Calu3 (cell line): ENCODE data around the gene ATP2B1. TPM values are rescaled to one million over a fixed set of nuclear protein-coding genes. Genes with fewer than 3 reads are reported as not detected.
A peak's percentile ranks its signal among the peaks of the same experiment; 100 is the strongest.
"Not testable (repeated sequence)": the region's sequence is repeated elsewhere in the genome, so short reads cannot be mapped to it uniquely, and the experiment has no call there.

Source experiments
- Bru-seq: library from RNA; stranded (reverse); fragments of 400-500 nt; gene quantifications from one replicate; lab custom pipeline; 2021; lab: Mats Ljungman, UMichigan
- BruChase-seq, 2 experiments: library from RNA; stranded (reverse); fragments of 400-500 nt; gene quantifications; one replicate each; lab custom pipeline; 2021; lab: Mats Ljungman, UMichigan
- BruUV-seq: library from RNA; stranded (reverse); fragments of 400-500 nt; replicated peaks from 2 replicates; lab custom pipeline; 2021; lab: Mats Ljungman, UMichigan
- CTCF ChIA-PET: fragments of 300-600 bp; sonication (Branson Sonifier 250); formaldehyde crosslinking; loops from one replicate; lab custom pipeline; 2022; ENCODE audit warnings: antibody characterized with exemption; lab: Charles Lee
- DNase-seq: peaks from one replicate; pipeline ENCODE4 v3.0.0; 2022
- H3K27ac Mint-ChIP-seq: one replicate; pipeline ENCODE4 v1.8.0; 2022; ENCODE audit warnings: mixed read lengths; ENCODE audit not compliant: unreplicated experiment
- H3K27me3 Mint-ChIP-seq: one replicate; pipeline ENCODE4 v1.8.0; 2022; ENCODE audit warnings: mixed read lengths; ENCODE audit not compliant: unreplicated experiment
- H3K36me3 Mint-ChIP-seq: one replicate; pipeline ENCODE4 v1.8.0; 2022; ENCODE audit warnings: mild to moderate bottlenecking, moderate library complexity, mixed read lengths; ENCODE audit not compliant: insufficient read depth, unreplicated experiment
- H3K4me1 Mint-ChIP-seq: one replicate; pipeline ENCODE4 v1.8.0; 2022; ENCODE audit warnings: mild to moderate bottlenecking, low read depth, mixed read lengths; ENCODE audit not compliant: unreplicated experiment
- H3K4me3 Mint-ChIP-seq: one replicate; pipeline ENCODE4 v1.8.0; 2022; ENCODE audit warnings: mild to moderate bottlenecking, low read depth, moderate library complexity, mixed read lengths; ENCODE audit not compliant: unreplicated experiment
- H3K9me3 Mint-ChIP-seq: one replicate; pipeline ENCODE4 v1.8.0; 2022; ENCODE audit warnings: low read depth, mixed read lengths; ENCODE audit not compliant: unreplicated experiment
- CTCF ChIP-seq: fragments of 200-600 bp; IDR thresholded peaks from one replicate; pipeline ENCODE4 v1.8.0; 2022; ENCODE audit warnings: antibody characterized with exemption; ENCODE audit not compliant: unreplicated experiment
- intact Hi-C: fragments of 100-400 bp; cut with micrococcal nuclease; formaldehyde crosslinking; loops from one replicate; pipeline ENCODE4 v1.10.0; 2022; ENCODE audit not compliant: unreplicated experiment
- long read RNA-seq: library from polyadenylated mRNA; stranded (forward); transcript quantifications from one replicate; pipeline ENCODE4 v2.0.0, GENCODE V29; 2022
- total RNA-seq: library from RNA; stranded (reverse); gene quantifications from 2 replicates; pipeline ENCODE4 v1.2.3, GENCODE V29; 2022

ATP2B1 gene
- total RNA-seq (73.6 and 77.3 TPM in 2 replicates), Bru-seq, nascent RNA (percentile 92 among the genes with signal in this experiment), BruChase-seq, experiment 1, labeled RNA remaining after a 6-hour chase (percentile 89 among the genes with signal in this experiment), BruChase-seq, experiment 2, labeled RNA remaining after a 2-hour chase (percentile 81 among the genes with signal in this experiment)
- long read RNA-seq, full-length matches to known transcripts: 18 of 58 reads
- long read RNA-seq, partial matches to known transcripts: 12 of 58 reads
- long read RNA-seq, other reads (novel, unspliced or antisense): 28 of 58 reads

- H3K27ac Mint-ChIP-seq: peak within 1 kb of the TSS; percentile 100
- H3K4me3 Mint-ChIP-seq: peak within 1 kb of the TSS; percentile 91
- no peak for TF ChIP-seq CTCF
- H3K4me1 Mint-ChIP-seq: peaks cover 31% of the 10 kb centered on the region
- intact Hi-C loops: loop anchor here (1.0 to 5.0 kb wide), 5 partner anchors 48 to 254 kb away; no protein-coding TSS in a partner anchor
- peaks cover 46% of the 10 kb centered on the region for H3K36me3 Mint-ChIP-seq
- CTCF ChIA-PET: interaction anchor here (0.6 to 1.4 kb wide), 6 partner anchors 30 to 394 kb away, joined by 3 to 4 read pairs (median 4); no protein-coding TSS in a partner anchor
- BruUV-seq: no TSS peak
- peak; percentile 94 for DNase-seq
- no peaks in the 10 kb centered on the region for H3K27me3 Mint-ChIP-seq
- H3K9me3 Mint-ChIP-seq: no peaks in the 10 kb centered on the region
Observed at GRCh38 chr12:89708565-89709156, at the start of gene ATP2B1. ATP2B1 (minus strand) TSS chr12:89708838; CDS start chr12:89655886, 52,952 bp downstream.

- H3K27ac Mint-ChIP-seq, CTCF ChIA-PET, intact Hi-C loops, H3K4me3 Mint-ChIP-seq, H3K9me3 Mint-ChIP-seq, BruUV-seq, H3K27me3 Mint-ChIP-seq, DNase-seq: not testable (repeated sequence)
- H3K4me1 Mint-ChIP-seq: peaks cover 31% of the 10 kb centered on the region
- peaks cover 20% of the 10 kb centered on the region for H3K36me3 Mint-ChIP-seq
Observed at GRCh38 chr12:89757987-89758386, 49.3 kb upstream of the ATP2B1 start.

GRCh38 chr12:89756585-89757398 lies 48.2 kb upstream of the ATP2B1 start:
- H3K9me3 Mint-ChIP-seq: peaks cover 2% of the 10 kb centered on the region
- peaks cover 12% of the 10 kb centered on the region for H3K36me3 Mint-ChIP-seq
- peaks cover 22% of the 10 kb centered on the region for H3K4me1 Mint-ChIP-seq
- peak overlapping the region; percentile 9 for H3K4me3 Mint-ChIP-seq
- H3K27me3 Mint-ChIP-seq: no peaks in the 10 kb centered on the region
- CTCF ChIA-PET: no interaction called here
- intact Hi-C loops: loop anchor here (1.0 kb wide), 1 partner anchor 47 kb away; no protein-coding TSS in a partner anchor
- peak overlapping the region; percentile 92 for H3K27ac Mint-ChIP-seq
- no TSS peak for BruUV-seq
- TF ChIP-seq CTCF: no peak
- DNase-seq: peak; percentile 46

GRCh38 chr12:89756194-89756584 lies 47.6 kb upstream of the ATP2B1 start:
- BruUV-seq: no TSS peak
- H3K36me3 Mint-ChIP-seq: peaks cover 12% of the 10 kb centered on the region
- H3K9me3 Mint-ChIP-seq: peaks cover 2% of the 10 kb centered on the region
- H3K4me3 Mint-ChIP-seq: peak overlapping the region; percentile 9
- DNase-seq: no peak
- H3K27ac Mint-ChIP-seq: peak overlapping the region; percentile 92
- CTCF ChIA-PET: no interaction called here
- TF ChIP-seq CTCF: no peak
- intact Hi-C loops: loop anchor here (1.0 kb wide), 1 partner anchor 47 kb away; no protein-coding TSS in a partner anchor
- peaks cover 22% of the 10 kb centered on the region for H3K4me1 Mint-ChIP-seq
- H3K27me3 Mint-ChIP-seq: no peaks in the 10 kb centered on the region
